Activated CD8-positive, alpha-beta memory T cell treated with anti-CD3 and anti-CD28 coated beads for 1 hour (primary cell): ENCODE measurements around the gene LOXL3.

Source experiments
- DNase-seq, 2 donors: peaks; one replicate each; pipeline ENCODE4 v3.0.0-alpha.2; 2020; ENCODE audit warnings: low read depth in 1 of 2; ENCODE audit errors: extremely low read depth in 1 of 2

LOXL3 gene

GRCh38 chr2:74529357-74530238 lies 24.1 kb downstream of the LOXL3 start, which contains the start of the genes AUP1 and HTRA2:
TSS of gene AUP1 (minus strand) at chr2:74529706. CDS start at chr2:74529629, 77 bp downstream.
TSS of gene HTRA2 (plus strand) at chr2:74529933. CDS start at chr2:74530007, 74 bp downstream.
- DNase-seq: peak; percentile 62 to 77

DNA sequence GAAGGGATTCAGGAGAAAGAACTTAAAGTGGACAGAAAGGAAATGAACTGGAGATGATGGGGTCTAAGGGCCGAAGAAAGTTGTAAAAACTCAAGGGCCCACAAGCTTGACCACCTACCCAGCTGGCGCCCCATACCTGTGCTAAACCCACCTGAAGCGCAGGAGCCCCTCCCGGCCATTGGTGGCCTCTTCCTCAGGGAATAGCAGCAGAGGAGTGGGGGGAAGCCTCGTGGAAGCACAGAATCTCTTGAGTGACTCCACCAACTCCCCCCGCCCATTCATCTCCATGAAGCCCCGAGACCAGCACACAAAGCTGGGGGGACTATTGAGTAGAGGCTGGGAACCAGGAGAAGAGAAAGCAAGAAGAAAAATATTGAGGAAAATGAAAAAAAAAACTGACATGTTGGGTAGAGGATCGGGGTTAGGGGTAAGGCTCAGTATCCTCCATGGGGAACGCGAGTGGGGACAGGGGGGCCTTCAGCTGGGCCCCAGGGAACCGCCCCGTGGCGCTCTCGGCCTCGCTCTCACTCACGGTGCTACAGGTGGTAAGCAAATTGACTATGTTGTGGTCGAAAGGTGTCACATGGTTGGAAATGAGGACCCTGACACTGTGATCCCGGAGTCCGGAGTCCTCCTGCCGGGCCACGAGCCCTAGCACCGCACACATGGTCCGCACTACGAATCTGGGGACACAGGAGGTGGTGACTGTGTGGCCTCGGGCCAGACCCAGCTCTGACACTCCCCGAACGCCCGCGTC lies 25.0 kb downstream of the LOXL3 start:
- no peak for DNase-seq

DNA sequence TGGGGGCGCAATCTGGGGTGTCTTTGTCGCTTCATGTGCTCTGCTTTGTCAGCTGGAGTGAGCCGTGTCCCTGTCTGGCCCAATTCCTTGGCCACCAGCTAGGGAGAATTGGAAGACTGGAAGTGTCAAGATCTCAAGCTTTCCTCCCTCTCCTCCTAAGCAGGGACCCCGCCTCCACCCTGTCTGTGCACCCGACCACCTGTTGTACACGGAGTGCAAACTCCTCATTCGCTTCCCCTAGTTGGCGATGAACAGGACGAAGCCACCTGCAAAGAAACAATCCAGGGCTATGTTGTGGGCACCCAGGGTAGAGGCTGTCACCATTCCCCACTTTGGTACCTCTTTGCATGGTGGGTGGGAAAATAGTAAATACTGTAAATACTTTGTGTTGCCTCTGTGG lies 26.0 kb downstream of the LOXL3 start:
- no peak for DNase-seq

DNA sequence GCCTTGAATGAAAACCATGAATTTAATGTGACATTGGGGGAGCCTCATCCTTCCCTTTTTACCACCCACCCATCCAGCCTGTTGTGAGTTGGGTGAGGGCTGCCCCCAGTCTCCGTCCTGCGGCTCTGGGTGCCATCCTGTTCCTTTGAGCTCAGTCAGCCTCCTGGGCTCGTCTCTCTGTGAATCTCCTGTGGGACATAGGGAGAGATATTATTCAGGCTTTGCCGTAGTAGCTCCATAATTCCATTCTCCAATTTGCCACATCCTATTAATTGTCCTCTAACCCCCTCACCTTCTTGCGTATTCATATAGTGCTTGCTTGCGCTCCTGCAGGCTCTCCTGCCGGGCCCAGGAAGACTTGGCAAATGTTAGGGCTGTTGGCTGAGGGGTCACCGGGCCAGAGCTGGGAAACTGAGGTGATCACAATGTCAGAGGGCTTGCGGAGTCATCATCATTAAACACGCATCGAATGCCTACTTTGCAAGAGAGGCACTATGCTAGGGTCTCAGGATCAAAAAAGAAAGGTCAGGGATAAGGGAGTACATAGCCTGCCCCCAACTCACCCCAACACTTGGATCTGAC lies 27.0 kb downstream of the LOXL3 start:
- DNase-seq: no peak

GRCh38 chr2:74525717-74526648 lies 27.8 kb downstream of the LOXL3 start, which contains the start of gene DQX1:
TSS of gene DQX1 (minus strand) at chr2:74526231. CDS start at chr2:74525729, 502 bp downstream.
- DNase-seq: no peak

- DNase-seq: no peak
These were observed 28.6 kb downstream of the LOXL3 start for GRCh38 chr2:74524955-74525716.

- no peak for DNase-seq
These were observed 29.7 kb downstream of the LOXL3 start for GRCh38 chr2:74524005-74524404.

DNA sequence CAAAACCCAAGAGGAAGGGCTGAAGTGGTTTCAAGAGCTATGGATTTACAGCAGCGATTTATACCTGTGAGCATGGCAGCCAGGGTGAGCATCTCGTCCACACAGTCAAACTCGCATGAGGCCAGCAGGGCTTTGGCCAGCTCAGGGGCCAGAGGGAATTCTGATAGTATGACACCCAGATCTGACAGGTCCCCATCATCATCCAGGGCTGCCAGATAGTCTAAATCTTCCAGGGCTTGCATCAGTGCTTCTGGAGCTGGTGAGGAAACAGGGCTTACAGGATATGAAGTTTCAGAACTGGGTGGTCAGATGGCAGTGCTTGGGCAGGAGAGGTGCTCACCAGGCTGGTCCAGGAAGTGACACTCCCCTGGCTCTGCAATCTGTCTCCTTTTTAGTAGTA lies 31.2 kb downstream of the LOXL3 start:
- DNase-seq: no peak

DNA sequence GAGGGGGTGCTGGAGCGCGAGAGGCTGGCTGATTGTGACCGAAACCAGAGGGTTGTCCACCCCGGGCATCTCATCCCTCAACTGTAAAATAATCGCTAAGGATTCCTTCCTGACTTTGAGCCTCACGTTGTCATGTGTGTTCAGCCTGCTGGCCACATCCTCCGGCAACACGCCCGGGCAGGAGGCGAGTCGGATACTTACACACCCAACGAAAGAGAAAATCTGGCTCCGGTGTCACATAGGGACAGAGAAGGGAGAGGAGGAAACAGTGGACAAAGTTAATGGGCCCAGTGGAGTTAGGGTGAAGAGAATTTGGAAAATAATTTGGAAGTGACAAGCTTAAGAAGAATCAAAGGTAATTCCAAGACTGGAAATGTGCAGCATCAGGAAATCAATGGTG lies 37.1 kb downstream of the LOXL3 start:
- no peak for DNase-seq

- peak; percentile 49 to 56 for DNase-seq
These were observed 37.6 kb downstream of the LOXL3 start for GRCh38 chr2:74515981-74516633.

- DNase-seq: no peak
These were observed 38.3 kb downstream of the LOXL3 start for GRCh38 chr2:74515271-74515980.

DNA sequence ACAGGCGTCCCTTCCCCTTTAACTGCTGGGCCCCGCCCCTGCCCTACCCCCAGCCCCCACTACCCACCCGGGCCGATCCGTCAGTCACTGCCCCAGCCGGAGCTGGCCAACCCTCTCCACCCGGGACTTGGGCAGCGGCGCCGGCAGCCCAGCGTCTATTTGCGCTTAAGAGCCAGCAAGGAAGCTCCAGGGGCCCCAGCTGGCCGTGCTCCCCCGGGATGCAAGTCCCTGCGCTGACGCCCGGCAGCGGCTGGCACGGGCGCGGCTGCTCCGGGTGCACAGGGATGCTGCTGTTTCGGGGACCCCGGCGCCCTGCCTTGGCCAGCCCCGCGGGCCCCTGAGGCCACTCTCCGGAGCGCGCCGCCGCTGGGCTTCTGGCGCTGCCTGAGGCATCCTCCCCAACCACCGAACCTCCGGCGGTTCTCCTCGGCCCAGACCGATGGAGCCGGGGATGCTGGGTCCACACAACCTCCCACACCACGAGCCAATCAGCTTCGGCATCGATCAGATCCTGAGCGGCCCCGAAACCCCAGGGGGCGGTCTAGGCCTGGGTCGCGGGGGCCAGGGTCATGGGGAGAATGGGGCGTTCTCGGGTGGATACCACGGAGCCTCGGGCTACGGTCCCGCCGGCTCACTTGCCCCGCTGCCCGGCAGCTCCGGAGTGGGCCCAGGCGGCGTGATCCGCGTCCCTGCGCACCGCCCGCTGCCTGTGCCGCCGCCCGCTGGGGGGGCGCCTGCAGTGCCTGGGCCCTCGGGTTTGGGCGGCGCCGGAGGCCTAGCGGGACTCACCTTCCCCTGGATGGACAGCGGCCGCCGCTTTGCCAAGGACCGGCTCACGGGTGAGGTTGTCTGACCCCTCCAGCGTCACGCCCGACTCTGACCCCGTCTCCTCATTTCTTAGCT lies 39.1 kb downstream of the LOXL3 start, which contains the start of gene TLX2:
TSS of gene TLX2 (plus strand) at position 83 of the 903 bp plus-strand sequence. CDS start at position 440, 357 bp downstream.
- no peak for DNase-seq

DNA sequence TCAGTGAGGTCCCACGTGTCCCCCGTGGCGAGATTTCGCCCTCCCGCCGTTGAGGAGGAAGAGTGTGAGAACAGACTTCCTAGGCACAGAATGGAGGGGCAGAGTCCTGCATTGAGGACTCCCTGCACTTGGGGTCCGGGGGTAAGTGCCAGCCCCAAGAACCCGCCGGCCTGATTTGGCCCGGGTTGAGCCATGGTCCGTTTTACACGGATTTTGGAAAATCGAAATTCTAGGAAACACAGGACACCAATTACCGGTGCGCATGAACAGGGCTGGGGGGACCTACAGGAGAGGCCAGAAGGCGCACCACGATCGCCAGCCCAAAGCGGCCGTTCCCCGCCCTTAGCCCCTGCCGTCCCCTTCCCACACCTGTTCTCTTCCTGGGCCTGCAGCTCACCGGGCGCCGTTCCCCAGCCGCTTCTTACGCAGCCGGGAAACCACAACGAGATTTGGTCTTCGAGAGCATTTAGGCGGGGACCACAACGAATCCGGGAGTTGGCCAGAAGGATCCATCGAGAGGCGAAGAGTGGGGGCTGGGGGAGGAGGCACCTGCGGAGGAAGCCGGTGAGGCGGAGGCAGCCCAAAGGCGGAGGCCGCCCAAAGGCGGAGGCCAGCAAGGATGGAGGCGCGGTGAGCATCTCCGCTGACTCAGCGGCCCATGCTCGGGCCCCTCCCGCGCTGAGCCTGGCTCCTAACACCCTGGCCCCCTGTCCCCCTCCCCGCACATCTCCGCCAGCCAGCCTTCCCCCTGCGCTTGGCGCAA lies 40.0 kb downstream of the LOXL3 start:
- DNase-seq: no peak

DNA sequence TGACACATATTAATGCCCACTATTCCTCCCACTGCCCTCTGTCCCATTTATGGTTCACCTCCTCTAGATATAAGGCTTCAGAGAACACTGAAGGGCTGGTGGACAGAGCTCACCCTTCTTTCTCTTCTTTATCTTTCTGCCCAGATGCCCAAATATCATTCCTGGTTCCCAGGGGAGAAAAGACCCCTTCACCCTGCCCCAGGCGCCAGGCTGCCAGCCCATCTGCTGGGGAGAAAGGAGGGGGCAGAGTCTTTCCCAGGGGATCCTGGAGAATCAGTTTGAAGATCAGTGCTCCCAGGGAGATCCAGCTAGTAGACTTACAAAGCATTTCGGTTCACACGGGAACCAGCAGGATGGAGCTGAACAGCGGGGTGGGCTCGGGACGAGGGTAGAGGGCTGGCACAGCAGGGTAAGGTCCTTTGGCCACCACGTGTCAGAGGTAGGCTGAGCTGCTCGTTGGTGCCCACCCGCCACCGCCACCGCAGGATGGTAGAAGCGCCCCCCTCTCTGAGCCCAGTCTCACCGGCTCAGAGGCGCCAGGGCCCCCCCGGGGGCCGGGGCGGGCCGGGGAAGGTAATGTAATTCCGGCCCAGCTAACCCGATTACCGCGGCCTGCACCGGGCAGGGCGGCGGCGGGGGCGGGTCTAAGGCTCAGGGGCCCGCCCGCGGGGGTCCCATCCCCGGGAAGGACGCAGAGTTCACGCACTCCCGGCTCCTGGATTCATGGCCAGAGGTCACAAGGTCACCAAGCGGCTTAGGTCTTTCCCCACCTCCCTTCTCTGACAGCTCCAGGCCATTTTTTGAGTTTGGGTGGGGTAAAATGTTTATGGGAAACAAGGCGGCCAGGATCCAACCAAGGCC lies 40.8 kb downstream of the LOXL3 start:
- DNase-seq: no peak

GRCh38 chr2:74511104-74511989 lies 42.4 kb downstream of the LOXL3 start:
- DNase-seq: no peak
